T-helper 2 cell treated with Interferon-gamma antibody and Interleukin-4, amounts not matched to agents 5 μg/mL and 100 μg/mL, for 36 hours (primary cell): ENCODE measurements around the gene MMP17.

ENCODE experiments used
- DNase-seq: peaks from one replicate; pipeline ENCODE4 v3.0.0; 2021; ENCODE audit warnings: low spot score
- H3K27ac Mint-ChIP-seq: one replicate; pipeline ENCODE4 v1.8.0; 2021; ENCODE audit warnings: mild to moderate bottlenecking, mixed read lengths
- H3K27me3 Mint-ChIP-seq: one replicate; pipeline ENCODE4 v1.8.0; 2021; ENCODE audit warnings: low read depth, mixed read lengths
- H3K36me3 Mint-ChIP-seq: one replicate; pipeline ENCODE4 v1.8.0; 2021; ENCODE audit warnings: low read depth, mixed read lengths
- H3K4me1 Mint-ChIP-seq: one replicate; pipeline ENCODE4 v1.8.0; 2021; ENCODE audit warnings: low read depth, mixed read lengths
- H3K4me3 Mint-ChIP-seq: one replicate; pipeline ENCODE4 v1.8.0; 2022; ENCODE audit warnings: mild to moderate bottlenecking, moderate library complexity, mixed read lengths
- H3K9me3 Mint-ChIP-seq: one replicate; pipeline ENCODE4 v1.8.0; 2021; ENCODE audit warnings: mixed read lengths

The MMP17 gene

GRCh38 chr12:131842169-131842568, 14.0 kb downstream of the MMP17 start:
- Mint-ChIP-seq H3K36me3 (no peaks in the 10 kb centered on the region), H3K4me3 (no peak overlapping the region), H3K4me1 (no peaks in the 10 kb centered on the region), H3K9me3 (no peaks in the 10 kb centered on the region), H3K27me3 (no peaks in the 10 kb centered on the region), H3K27ac (no peak overlapping the region)
- no peak for DNase-seq

DNA sequence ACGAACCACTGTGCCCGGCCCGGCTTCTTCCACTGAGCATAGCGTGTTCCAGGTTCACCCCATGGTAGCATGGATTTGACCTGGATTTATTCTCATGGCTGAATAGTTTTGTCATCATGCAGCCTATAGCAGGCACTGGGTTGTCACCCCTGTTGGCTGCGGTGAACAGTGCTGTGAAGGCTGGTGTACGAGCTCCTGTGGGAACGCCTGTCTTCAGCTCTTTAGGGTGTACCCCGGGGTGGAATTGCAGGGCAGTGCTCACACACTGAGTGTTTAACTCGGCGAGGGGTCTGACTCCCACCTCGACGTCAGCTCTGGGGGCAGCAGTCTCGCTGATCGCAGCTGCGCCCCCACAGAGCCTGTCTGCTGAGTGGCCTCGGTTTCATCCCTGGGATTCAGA, 15.3 kb downstream of the MMP17 start:
- no peak for DNase-seq
- Mint-ChIP-seq H3K27ac (no peak overlapping the region), H3K9me3 (no peaks in the 10 kb centered on the region), H3K4me1 (no peaks in the 10 kb centered on the region), H3K27me3 (no peaks in the 10 kb centered on the region), H3K4me3 (no peak overlapping the region), H3K36me3 (no peaks in the 10 kb centered on the region)

GRCh38 chr12:131844140-131844539, 15.9 kb downstream of the MMP17 start:
- no peak for DNase-seq
- Mint-ChIP-seq H3K4me3 (no peak overlapping the region), H3K4me1 (no peaks in the 10 kb centered on the region), H3K36me3 (no peaks in the 10 kb centered on the region), H3K27ac (no peak overlapping the region), H3K9me3 (no peaks in the 10 kb centered on the region), H3K27me3 (no peaks in the 10 kb centered on the region)

GRCh38 chr12:131844656-131845055, 16.5 kb downstream of the MMP17 start:
- DNase-seq: no peak
- Mint-ChIP-seq H3K36me3 (no peaks in the 10 kb centered on the region), H3K27ac (no peak overlapping the region), H3K4me3 (no peak overlapping the region), H3K9me3 (no peaks in the 10 kb centered on the region), H3K4me1 (no peaks in the 10 kb centered on the region), H3K27me3 (no peaks in the 10 kb centered on the region)

GRCh38 chr12:131845121-131845520, 16.9 kb downstream of the MMP17 start:
- Mint-ChIP-seq H3K27me3 (no peaks in the 10 kb centered on the region), H3K36me3 (no peaks in the 10 kb centered on the region)

GRCh38 chr12:131847456-131847855, 19.3 kb downstream of the MMP17 start:
- DNase-seq: no peak
- Mint-ChIP-seq H3K4me3 (no peak overlapping the region), H3K27me3 (no peaks in the 10 kb centered on the region), H3K36me3 (no peaks in the 10 kb centered on the region), H3K4me1 (no peaks in the 10 kb centered on the region), H3K27ac (no peak overlapping the region), H3K9me3 (no peaks in the 10 kb centered on the region)

More at GRCh38 chr12:131845121-131845520, 16.9 kb downstream of the MMP17 start:
- no peak for DNase-seq
- no peaks in the 10 kb centered on the region for H3K4me1 Mint-ChIP-seq
- H3K27ac Mint-ChIP-seq: no peak overlapping the region
- no peak overlapping the region for H3K4me3 Mint-ChIP-seq
- no peaks in the 10 kb centered on the region for H3K9me3 Mint-ChIP-seq

GRCh38 chr12:131848753-131849152, 20.6 kb downstream of the MMP17 start:
- Mint-ChIP-seq H3K9me3 (no peaks in the 10 kb centered on the region), H3K27ac (no peak overlapping the region), H3K4me3 (no peak overlapping the region), H3K36me3 (no peaks in the 10 kb centered on the region), H3K27me3 (no peaks in the 10 kb centered on the region), H3K4me1 (no peaks in the 10 kb centered on the region)
- DNase-seq: no peak

DNA sequence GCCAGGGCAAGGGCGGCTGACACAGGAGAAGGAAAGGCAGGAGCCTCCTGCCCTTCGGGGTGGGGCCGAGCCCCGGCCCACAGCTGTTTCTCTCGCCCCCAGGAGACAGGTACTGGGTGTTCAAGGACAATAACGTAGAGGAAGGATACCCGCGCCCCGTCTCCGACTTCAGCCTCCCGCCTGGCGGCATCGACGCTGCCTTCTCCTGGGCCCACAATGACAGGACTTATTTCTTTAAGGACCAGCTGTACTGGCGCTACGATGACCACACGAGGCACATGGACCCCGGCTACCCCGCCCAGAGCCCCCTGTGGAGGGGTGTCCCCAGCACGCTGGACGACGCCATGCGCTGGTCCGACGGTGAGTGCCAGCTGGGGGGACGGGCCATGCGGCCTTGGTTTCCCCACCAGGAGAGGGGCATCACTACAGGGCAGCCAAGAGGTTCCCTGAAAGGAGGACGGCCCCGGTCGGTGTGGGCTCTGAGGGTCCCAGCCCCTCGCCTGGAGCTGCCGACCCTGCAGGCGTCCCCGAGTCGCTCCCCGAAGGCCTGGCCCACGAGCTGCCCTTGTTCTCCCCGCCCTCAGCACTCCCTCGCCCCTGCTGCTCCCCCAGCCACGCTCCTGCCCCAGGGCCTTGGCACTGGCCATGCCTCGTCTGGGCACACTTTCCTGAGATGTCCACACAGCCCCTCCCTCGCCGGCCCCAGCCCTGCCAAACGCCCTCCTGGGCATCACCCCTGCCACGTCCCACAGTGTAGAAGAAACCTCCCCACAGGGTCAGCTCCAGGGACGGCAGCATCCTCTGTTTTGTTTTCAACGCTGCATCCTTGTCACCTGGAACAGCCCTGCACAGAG, 21.7 kb downstream of the MMP17 start:
- no peaks in the 10 kb centered on the region for H3K9me3 Mint-ChIP-seq
- H3K4me1 Mint-ChIP-seq: no peaks in the 10 kb centered on the region
- no peak overlapping the region for H3K27ac Mint-ChIP-seq
- H3K27me3 Mint-ChIP-seq: no peaks in the 10 kb centered on the region
- DNase-seq: no peak
- no peak overlapping the region for H3K4me3 Mint-ChIP-seq
- no peaks in the 10 kb centered on the region for H3K36me3 Mint-ChIP-seq

DNA sequence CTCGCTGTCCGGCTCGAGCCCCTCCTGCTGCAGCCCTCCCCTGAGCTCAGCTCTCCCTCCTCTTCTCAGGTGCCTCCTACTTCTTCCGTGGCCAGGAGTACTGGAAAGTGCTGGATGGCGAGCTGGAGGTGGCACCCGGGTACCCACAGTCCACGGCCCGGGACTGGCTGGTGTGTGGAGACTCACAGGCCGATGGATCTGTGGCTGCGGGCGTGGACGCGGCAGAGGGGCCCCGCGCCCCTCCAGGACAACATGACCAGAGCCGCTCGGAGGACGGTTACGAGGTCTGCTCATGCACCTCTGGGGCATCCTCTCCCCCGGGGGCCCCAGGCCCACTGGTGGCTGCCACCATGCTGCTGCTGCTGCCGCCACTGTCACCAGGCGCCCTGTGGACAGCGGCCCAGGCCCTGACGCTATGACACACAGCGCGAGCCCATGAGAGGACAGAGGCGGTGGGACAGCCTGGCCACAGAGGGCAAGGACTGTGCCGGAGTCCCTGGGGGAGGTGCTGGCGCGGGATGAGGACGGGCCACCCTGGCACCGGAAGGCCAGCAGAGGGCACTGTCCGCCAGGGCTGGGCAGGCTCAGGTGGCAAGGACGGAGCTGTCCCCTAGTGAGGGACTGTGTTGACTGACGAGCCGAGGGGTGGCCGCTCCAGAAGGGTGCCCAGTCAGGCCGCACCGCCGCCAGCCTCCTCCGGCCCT, 22.8 kb downstream of the MMP17 start:
- Mint-ChIP-seq H3K9me3 (no peaks in the 10 kb centered on the region), H3K36me3 (no peaks in the 10 kb centered on the region), H3K4me1 (no peaks in the 10 kb centered on the region), H3K27me3 (no peaks in the 10 kb centered on the region), H3K4me3 (no peak overlapping the region), H3K27ac (no peak overlapping the region)
- no peak for DNase-seq

DNA sequence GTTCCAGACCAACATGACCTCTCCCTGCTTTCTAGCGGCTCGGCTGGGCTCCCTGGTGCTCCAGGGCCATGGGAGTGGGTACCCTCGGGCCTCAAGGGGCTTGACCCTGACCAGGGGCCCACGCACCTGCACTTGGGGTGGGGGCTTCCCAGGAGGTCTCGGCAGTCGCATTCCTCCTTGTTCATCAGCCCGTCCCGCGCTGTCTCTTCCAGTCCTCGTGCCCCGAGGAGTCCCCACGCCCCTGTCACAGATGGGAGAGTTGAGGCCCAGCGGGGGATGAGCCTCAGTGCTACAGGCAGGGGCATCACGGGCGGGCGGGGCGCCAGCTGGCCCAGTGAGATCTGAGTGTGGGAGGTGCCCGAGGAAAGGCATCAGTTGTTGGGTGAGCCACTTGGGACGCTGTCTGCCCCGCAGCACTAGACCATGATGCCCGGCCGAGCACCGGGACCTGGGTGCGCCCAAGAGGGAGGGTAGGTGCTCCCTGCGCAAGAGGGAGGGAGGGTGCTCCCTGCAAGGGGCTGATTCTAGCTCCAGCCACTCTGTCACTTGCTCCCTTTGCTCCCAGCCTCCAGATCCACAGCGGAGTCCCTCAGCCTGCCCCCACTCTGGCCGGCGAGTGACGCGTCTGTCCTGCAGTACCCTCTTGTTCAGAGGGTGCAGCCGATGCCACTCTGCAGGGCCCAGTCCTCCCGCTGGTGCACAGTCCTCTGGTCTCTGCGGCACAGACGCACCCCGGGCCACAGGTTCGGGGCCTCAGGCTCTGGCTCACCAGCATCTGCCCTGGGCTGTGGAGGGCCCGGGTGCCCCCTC, 23.8 kb downstream of the MMP17 start:
- H3K4me1 Mint-ChIP-seq: no peaks in the 10 kb centered on the region
- H3K9me3 Mint-ChIP-seq: no peaks in the 10 kb centered on the region
- peaks cover 3% of the 10 kb centered on the region for H3K27me3 Mint-ChIP-seq
- no peaks in the 10 kb centered on the region for H3K36me3 Mint-ChIP-seq
- no peak for DNase-seq
- no peak overlapping the region for H3K27ac Mint-ChIP-seq
- no peak overlapping the region for H3K4me3 Mint-ChIP-seq

GRCh38 chr12:131852551-131853299, 24.5 kb downstream of the MMP17 start:
- peaks cover 3% of the 10 kb centered on the region for H3K27me3 Mint-ChIP-seq

GRCh38 chr12:131853832-131854797, 25.9 kb downstream of the MMP17 start:
- Mint-ChIP-seq H3K27ac (no peak overlapping the region), H3K4me1 (no peaks in the 10 kb centered on the region), H3K27me3 (peaks cover 3% of the 10 kb centered on the region), H3K4me3 (no peak overlapping the region), H3K9me3 (no peaks in the 10 kb centered on the region), H3K36me3 (no peaks in the 10 kb centered on the region)
- no peak for DNase-seq

More at GRCh38 chr12:131852551-131853299, 24.5 kb downstream of the MMP17 start:
- no peak for DNase-seq
- Mint-ChIP-seq H3K36me3 (no peaks in the 10 kb centered on the region), H3K4me3 (no peak overlapping the region), H3K9me3 (no peaks in the 10 kb centered on the region), H3K27ac (no peak overlapping the region), H3K4me1 (no peaks in the 10 kb centered on the region)
